AG09309 (cell line): Measurements from ENCODE around the gene SNF8.

Experiments
- DNase-seq: peaks from one replicate; pipeline ENCODE4 v3.0.0-alpha.2; 2010; ENCODE audit warnings: low read depth
- H3K4me3 ChIP-seq: 2 replicates; pipeline ENCODE4 v1.5.1; 2011; ENCODE audit warnings: mild to moderate bottlenecking, low read depth, low read length, moderate library complexity; ENCODE audit not compliant: control insufficient read depth
- TF ChIP-seq, protein P1 (sequence below): IDR thresholded peaks from 2 replicates; pipeline ENCODE4 v1.5.1; 2011; ENCODE audit warnings: mild to moderate bottlenecking, low read depth, low read length, inconsistent platforms; ENCODE audit not compliant: insufficient read depth, control insufficient read depth; ENCODE audit errors: missing control alignments

The SNF8 gene

DNA sequence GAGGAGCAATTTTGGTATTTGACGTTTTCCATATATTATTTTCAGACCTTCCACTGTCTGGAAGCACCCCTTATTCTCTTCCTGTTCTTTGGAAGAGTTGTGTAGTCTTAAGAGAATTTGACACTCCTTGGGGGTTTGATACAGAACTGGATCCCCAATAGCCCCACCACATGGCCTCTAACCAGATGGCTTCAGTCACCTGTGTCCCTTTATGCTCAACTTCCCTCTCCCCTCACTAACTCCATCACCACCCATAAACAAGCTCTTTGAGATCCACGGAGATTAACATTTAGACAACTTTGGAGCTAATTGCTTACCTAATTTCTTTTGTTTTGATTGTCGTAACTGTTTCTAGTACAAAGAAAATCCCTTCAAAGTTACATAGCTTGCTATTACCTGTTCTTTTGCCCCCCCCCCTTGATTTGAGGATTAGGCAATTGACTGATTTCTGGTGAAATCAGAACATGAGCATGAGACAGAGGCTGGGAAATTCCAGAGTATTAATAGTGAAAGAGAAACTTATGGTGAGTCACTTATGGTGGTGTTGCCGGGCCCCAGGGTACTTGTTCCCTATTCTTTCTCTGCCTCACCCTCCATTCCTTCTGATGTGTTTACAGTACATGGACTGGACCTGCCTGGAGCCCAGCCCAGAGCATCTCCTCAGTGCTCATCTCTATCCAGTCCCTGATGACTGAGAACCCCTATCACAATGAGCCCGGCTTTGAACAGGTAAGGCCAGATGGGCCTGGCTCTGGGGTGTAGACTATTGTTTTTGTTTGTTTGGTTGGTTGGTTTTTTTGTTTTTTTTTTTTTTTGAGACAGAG lies 29.0 kb downstream of the SNF8 start:
- DNase-seq, result peak; percentile 76
- no peak overlapping the region for H3K4me3 ChIP-seq
- TF ChIP-seq, protein P1, sequence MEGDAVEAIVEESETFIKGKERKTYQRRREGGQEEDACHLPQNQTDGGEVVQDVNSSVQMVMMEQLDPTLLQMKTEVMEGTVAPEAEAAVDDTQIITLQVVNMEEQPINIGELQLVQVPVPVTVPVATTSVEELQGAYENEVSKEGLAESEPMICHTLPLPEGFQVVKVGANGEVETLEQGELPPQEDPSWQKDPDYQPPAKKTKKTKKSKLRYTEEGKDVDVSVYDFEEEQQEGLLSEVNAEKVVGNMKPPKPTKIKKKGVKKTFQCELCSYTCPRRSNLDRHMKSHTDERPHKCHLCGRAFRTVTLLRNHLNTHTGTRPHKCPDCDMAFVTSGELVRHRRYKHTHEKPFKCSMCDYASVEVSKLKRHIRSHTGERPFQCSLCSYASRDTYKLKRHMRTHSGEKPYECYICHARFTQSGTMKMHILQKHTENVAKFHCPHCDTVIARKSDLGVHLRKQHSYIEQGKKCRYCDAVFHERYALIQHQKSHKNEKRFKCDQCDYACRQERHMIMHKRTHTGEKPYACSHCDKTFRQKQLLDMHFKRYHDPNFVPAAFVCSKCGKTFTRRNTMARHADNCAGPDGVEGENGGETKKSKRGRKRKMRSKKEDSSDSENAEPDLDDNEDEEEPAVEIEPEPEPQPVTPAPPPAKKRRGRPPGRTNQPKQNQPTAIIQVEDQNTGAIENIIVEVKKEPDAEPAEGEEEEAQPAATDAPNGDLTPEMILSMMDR, result no peak

DNA sequence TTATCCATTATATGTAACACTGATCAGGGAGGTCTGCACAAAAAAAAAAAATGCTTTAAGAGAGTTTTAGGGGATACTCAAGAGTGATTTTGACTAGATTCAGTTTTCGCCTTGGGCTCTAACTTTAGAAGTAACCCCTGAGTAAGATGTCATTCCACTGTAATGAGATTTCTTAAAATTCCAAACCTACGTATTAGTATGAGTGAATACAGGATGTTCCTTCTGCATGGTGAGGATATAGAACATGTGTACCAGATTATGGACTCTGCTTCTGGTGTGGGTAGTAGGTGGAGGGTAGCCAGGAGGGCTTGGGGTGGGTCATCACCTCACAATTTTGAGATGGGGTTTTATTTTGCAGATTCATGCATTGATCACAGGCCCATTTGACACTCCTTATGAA lies 32.2 kb downstream of the SNF8 start:
- no peak for DNase-seq
- TF ChIP-seq, protein P1, result no peak
- no peak overlapping the region for H3K4me3 ChIP-seq

DNA sequence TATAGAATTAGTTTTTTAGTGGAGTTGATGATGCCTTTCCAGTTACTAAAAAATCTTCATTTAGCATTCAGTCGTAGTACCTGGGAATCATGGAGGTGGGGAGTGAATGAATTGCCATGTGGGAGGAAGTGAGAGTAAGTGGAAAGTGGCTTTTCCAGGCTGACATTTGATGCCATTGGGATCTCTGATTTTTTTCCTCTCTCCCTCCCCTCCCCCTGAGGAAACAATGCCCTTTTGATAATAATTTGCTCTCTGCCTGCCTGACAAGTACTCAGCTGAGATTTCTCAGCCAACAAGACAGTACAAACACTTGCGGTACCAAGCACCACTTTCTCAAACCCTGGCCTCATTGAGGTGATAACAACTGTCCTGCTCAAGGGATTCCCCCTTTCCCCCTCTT lies 34.3 kb downstream of the SNF8 start:
- DNase-seq, result no peak
- TF ChIP-seq, protein P1, result no peak
- H3K4me3 ChIP-seq, result peak overlapping the region; percentile 15

DNA sequence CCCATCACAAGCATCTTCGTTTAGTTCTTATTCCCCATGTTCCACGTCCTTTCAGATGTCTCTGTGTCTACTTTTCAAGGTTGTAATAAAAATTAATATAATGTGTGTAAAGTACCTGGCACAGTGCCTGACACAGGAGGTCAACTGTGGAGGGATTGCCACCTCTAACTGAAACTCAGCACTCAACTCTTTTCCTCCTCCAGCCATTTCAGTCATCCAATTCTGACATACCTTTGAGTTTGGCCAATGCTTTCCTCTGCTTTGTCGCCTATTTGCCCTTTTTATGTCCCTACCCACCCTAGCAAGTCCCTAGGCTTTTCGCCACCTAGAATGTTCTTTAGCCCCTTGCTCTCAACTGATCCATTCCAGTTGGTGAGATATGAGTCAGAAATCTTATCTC lies 34.9 kb downstream of the SNF8 start:
- TF ChIP-seq, protein P1, result no peak
- H3K4me3 ChIP-seq, result peak overlapping the region; percentile 72
- DNase-seq, result no peak

DNA sequence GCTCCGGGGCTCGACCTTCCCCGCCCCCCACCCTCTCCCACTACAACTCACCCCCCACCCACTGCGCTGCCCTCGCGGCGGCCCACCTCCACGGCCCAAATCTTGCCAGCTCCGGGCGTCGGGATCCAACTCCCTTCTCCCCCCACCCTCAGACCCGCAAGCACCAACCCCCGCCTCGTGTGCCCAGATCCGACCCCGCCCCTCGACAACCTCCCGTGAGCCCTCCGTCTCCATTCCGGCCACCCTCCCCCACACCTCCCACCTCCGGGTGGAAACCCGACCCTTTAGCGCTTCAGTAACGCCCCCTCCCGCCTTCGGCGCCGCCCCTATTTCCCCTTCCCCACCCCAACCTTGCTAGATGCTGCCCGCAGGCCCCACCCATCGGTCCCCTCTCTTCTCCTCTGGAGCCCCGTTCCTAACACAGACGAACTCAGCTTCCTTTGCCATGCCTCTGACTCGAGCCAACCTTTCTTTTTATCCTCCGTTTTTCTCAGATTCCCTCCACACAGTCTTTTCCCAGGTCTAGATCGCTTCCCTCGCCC lies 35.7 kb downstream of the SNF8 start:
- DNase-seq, result peak; percentile 24
- TF ChIP-seq, protein P1, result no peak
- peak overlapping the region; percentile 72 for H3K4me3 ChIP-seq

DNA sequence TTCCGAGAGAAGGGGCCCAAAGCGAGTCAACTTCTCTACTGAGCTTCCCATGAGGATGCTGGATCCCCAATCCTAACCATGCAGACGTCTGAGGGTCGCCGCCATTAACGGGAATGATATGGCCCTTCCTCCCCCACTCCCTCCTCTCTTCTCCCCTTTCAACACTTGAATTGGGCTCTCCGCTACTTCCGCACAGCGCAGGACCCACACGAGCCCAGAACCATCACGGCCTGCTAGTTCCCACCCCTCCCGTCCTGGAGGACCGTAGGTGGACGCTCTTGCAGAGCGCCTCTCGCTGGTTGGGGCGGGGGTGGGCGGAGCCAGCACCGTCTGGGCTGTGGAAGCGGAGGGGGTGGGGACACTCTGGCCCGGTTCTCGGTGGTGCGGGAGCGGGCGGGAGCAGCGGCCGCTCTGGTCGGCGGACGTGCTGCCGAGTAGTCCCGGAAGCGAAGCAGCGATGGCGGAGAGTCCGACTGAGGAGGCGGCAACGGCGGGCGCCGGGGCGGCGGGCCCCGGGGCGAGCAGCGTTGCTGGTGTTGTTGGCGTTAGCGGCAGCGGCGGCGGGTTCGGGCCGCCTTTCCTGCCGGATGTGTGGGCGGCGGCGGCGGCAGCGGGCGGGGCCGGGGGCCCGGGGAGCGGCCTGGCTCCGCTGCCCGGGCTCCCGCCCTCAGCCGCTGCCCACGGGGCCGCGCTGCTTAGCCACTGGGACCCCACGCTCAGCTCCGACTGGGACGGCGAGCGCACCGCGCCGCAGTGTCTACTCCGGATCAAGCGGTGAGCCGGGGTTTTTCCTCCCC lies 36.4 kb downstream of the SNF8 start, which contains the start of gene UBE2Z:
Gene UBE2Z, plus strand, starts transcription at position 361 of the 797 bp plus-strand sequence. Its CDS starts 97 bp downstream, at position 458.
- DNase-seq, result peak; percentile 78
- TF ChIP-seq, protein P1, result no peak
- H3K4me3 ChIP-seq, result peak within 1 kb of the TSS; percentile 72
